A673 (cell line): Measurements from ENCODE around the gene SSNA1. TPM values are rescaled to one million over a fixed set of nuclear protein-coding genes. Genes with fewer than 3 reads are reported as not detected.

ENCODE experiments used
- BruUV-seq: library from RNA; stranded (reverse); fragments of 400-500 nt; replicated peaks from 2 replicates; lab custom pipeline; 2021; lab: Mats Ljungman, UMichigan
- CTCF ChIA-PET: fragments of 300-600 bp; sonication (Branson Sonifier 250); formaldehyde crosslinking; loops from one replicate; lab custom pipeline; 2022; ENCODE audit warnings: antibody characterized with exemption; lab: Charles Lee
- POLR2A ChIA-PET: fragments of 300-600 bp; sonication (Branson Sonifier 250); formaldehyde crosslinking; loops from one replicate; lab custom pipeline; 2022; ENCODE audit warnings: antibody characterized with exemption; ENCODE audit not compliant: low non-redundant PET; lab: Charles Lee
- DNase-seq: peaks from one replicate; pipeline ENCODE4 v3.0.0-alpha.2; 2015; ENCODE audit warnings: low spot score
- H3K27ac ChIP-seq: fragments of 200-600 bp; sonication (generic); 2 replicates; pipeline ENCODE4 v1.5.1; 2016; ENCODE audit warnings: mixed run types, low read depth, mild to moderate bottlenecking, mixed read lengths, antibody characterized with exemption, low read length; ENCODE audit not compliant: poor library complexity, severe bottlenecking
- H3K27me3 ChIP-seq: fragments of 200-600 bp; sonication (generic); replicated peaks from 2 replicates; pipeline ENCODE4 v1.6.1; 2017; ENCODE audit warnings: mixed run types, low read depth, mild to moderate bottlenecking, mixed read lengths, antibody characterized with exemption, low read length; ENCODE audit not compliant: insufficient read depth, poor library complexity
- H3K36me3 ChIP-seq: fragments of 200-600 bp; sonication (generic); 2 replicates; pipeline ENCODE4 v1.6.1; 2016; ENCODE audit warnings: mixed run types, mild to moderate bottlenecking, mixed read lengths, antibody characterized with exemption, low read length; ENCODE audit not compliant: insufficient read depth, poor library complexity, severe bottlenecking
- H3K4me1 ChIP-seq: fragments of 200-600 bp; sonication (generic); 2 replicates; pipeline ENCODE4 v1.6.1; 2017; ENCODE audit warnings: mixed run types, mild to moderate bottlenecking, mixed read lengths, antibody characterized with exemption, low read length; ENCODE audit not compliant: insufficient read depth, poor library complexity, severe bottlenecking
- H3K4me3 ChIP-seq: fragments of 200-600 bp; sonication (generic); 2 replicates; pipeline ENCODE4 v1.5.1; 2016; ENCODE audit warnings: low read depth, mixed run types, mild to moderate bottlenecking, mixed read lengths, low read length; ENCODE audit not compliant: poor library complexity, severe bottlenecking
- H3K9me3 ChIP-seq: fragments of 200-600 bp; sonication (generic); 2 replicates; pipeline ENCODE4 v1.6.1; 2016; ENCODE audit warnings: mixed run types, low read depth, mild to moderate bottlenecking, mixed read lengths, antibody characterized with exemption, low read length; ENCODE audit not compliant: poor library complexity, severe bottlenecking
- EZH2 ChIP-seq: fragments of 200-600 bp; sonication (generic); IDR thresholded peaks from 2 replicates; pipeline ENCODE4 v1.6.1; 2017; ENCODE audit warnings: borderline replicate concordance, low read depth, mild to moderate bottlenecking, mixed read lengths, antibody characterized with exemption, low read length; ENCODE audit not compliant: poor library complexity, severe bottlenecking
- intact Hi-C: fragments of 100-400 bp; cut with micrococcal nuclease; formaldehyde crosslinking; loops from one replicate; pipeline ENCODE4 v1.10.0; 2022; ENCODE audit not compliant: unreplicated experiment
- total RNA-seq: library from RNA; stranded (reverse); gene quantifications from 2 replicates; pipeline ENCODE4 v1.2.3, GENCODE V29; 2021
- TF ChIP-seq, protein P1 (sequence below): fragments of 300-800, 200-600 bp; sonication (generic); conservative IDR thresholded peaks from 2 replicates; pipeline ENCODE4 v1.5.1; 2017; ENCODE audit warnings: low read depth, mild to moderate bottlenecking, antibody characterized with exemption, low read length, moderate library complexity, mixed read lengths

The SSNA1 gene
- total RNA-seq, 1 experiment from 2014 or later: 87.3 TPM

DNA sequence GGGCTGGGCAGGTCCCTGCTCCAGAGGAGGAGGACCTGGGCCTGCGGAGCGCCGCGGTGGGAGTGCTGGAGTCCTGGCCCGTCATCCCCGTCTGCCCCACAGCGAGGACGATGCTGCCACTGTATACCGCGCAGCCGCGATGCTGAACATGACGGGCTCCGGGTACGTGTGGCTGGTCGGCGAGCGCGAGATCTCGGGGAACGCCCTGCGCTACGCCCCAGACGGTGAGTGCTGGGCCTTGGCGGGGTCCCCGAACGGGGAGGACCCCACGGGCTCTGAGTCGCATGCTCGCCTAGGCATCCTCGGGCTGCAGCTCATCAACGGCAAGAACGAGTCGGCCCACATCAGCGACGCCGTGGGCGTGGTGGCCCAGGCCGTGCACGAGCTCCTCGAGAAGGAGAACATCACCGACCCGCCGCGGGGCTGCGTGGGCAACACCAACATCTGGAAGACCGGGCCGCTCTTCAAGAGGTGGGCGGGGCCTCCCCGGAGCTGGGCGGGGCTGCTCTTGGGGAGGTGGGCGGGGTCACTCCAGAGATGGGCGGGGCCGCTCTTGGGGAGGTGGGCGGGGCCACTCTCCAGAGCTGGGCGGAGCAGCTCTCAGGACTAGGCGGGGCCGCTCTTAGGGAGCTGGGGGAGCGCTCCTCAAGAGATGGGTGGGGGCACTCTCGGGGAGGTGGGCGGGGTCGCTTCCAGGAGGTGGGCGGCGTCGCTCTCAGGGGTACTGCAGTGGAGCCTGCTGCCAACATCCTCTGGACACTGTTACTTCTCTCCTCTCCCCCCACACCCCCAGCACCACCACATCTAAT lies 31.7 kb upstream of the SSNA1 start:
- DNase-seq: peak; percentile 70
- CTCF ChIA-PET: no interaction called here

DNA sequence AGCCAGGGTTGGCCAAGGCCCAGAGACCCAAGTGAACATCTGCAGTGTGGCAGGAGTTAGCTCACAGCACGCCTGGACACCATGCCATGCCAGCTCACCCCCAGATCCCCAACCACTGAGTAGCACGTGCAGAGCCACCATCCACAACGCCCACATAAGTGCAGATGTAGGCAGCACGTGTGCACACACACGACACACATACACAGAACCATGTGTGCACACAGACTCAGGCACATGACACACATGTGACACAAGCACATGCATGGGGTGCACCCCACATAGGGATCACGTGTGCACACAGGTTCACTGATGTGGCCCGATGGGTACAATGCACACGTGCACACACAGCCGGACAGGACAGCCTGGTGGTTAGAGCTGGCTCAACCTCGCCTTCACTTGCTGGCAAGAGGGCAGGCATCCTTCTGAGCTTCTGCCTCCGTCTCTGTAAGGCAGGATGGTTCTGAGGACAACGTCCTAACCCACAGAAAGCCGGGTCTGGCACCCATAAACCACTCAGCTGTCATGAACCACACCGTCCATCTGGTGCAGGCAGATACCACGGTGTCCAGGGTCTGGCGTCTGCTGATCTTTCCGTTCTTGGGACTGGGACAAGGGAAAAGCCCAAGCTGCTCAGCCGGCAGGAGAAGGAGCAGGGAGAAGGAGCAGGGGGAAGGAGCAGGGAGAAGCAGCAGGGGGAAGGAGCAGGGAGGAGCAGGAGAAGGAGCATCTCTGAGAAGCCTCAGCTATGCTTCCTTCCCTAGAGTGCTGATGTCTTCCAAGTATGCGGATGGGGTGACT lies 30.7 kb upstream of the SSNA1 start:
- CTCF ChIA-PET: no interaction called here
- no TSS peak for BruUV-seq
- no peak overlapping the region for H3K27ac ChIP-seq
- POLR2A ChIA-PET: interaction anchor here (0.6 kb wide), 1 partner anchor 99 kb away, joined by 3 read pairs; no protein-coding TSS in a partner anchor
- no peak for DNase-seq
- no peaks in the 10 kb centered on the region for H3K36me3 ChIP-seq
- no peaks in the 10 kb centered on the region for H3K9me3 ChIP-seq
- H3K27me3 ChIP-seq: peaks cover 41% of the 10 kb centered on the region
- H3K4me3 ChIP-seq: no peak overlapping the region
- no peak for TF ChIP-seq EZH2
- TF ChIP-seq, protein P1, sequence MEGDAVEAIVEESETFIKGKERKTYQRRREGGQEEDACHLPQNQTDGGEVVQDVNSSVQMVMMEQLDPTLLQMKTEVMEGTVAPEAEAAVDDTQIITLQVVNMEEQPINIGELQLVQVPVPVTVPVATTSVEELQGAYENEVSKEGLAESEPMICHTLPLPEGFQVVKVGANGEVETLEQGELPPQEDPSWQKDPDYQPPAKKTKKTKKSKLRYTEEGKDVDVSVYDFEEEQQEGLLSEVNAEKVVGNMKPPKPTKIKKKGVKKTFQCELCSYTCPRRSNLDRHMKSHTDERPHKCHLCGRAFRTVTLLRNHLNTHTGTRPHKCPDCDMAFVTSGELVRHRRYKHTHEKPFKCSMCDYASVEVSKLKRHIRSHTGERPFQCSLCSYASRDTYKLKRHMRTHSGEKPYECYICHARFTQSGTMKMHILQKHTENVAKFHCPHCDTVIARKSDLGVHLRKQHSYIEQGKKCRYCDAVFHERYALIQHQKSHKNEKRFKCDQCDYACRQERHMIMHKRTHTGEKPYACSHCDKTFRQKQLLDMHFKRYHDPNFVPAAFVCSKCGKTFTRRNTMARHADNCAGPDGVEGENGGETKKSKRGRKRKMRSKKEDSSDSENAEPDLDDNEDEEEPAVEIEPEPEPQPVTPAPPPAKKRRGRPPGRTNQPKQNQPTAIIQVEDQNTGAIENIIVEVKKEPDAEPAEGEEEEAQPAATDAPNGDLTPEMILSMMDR: no peak
- peaks cover 17% of the 10 kb centered on the region for H3K4me1 ChIP-seq
- intact Hi-C loops: no loop called here

More for the DNA sequence above, 31.7 kb upstream of the SSNA1 start:
- H3K36me3 ChIP-seq: no peaks in the 10 kb centered on the region
- TF ChIP-seq, protein P1: no peak
- TF ChIP-seq EZH2: no peak
- BruUV-seq: no TSS peak
- peaks cover 30% of the 10 kb centered on the region for H3K27me3 ChIP-seq
- peaks cover 6% of the 10 kb centered on the region for H3K4me1 ChIP-seq
- no peaks in the 10 kb centered on the region for H3K9me3 ChIP-seq
- POLR2A ChIA-PET: interaction anchor here (0.6 to 0.7 kb wide), 2 partner anchors 25 to 98 kb away, joined by 3 to 9 read pairs; no protein-coding TSS in a partner anchor
- peak overlapping the region; percentile 16 for H3K4me3 ChIP-seq
- intact Hi-C loops: no loop called here
- H3K27ac ChIP-seq: no peak overlapping the region

DNA sequence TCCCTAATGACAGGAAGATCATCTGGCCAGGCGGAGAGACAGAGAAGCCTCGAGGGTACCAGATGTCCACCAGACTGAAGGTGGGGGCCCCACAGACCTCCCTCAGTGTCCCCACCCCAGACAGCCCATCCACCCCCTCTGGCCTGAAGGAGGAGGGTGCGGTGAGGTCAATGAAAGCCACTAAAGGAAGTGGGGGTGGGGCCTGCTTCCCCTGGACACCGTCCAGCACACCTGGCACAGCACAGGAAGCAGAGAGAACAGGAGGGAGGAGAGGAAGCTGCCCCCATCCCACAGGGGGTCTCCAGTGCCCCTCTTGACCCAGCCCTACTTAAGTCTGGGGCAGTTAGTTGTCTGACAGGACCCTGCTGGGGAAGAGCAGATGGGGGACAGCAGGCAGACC lies 29.9 kb upstream of the SSNA1 start:
- no TSS peak for BruUV-seq
- H3K4me1 ChIP-seq: peaks cover 20% of the 10 kb centered on the region
- DNase-seq: no peak
- ChIA-PET CTCF (no interaction called here), POLR2A (no interaction called here)
- peaks cover 49% of the 10 kb centered on the region for H3K27me3 ChIP-seq
- no peak overlapping the region for H3K4me3 ChIP-seq
- no peaks in the 10 kb centered on the region for H3K9me3 ChIP-seq
- intact Hi-C loops: no loop called here
- no peaks in the 10 kb centered on the region for H3K36me3 ChIP-seq
- no peak for TF ChIP-seq EZH2
- H3K27ac ChIP-seq: no peak overlapping the region
